Measurements from ENCODE around the gene TTLL6.
"Not testable (repeated sequence)": the region's sequence is repeated elsewhere in the genome, so short reads cannot be mapped to it uniquely, and the experiment has no call there.

The TTLL6 gene

DNA sequence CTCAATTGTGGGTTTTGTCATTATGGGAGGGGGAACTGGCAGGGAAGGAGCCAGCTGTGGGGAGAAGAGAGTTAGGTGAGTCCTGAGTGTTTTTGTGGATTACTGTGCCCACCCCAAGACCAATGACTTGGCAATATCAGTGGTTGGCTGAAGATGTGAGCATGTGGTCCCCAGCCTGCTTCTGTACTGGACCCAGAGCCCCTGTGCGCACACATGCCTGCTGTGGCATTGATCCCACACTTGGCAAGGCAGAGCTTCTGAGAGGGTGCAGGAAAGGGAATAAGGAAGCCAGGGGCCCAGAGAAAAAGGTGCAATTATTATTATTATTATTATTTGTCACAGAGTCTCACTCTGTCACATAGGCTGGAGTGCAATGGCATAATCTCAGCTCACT, 96.0 kb downstream of the TTLL6 start:
- DNase-seq: no peak

DNA sequence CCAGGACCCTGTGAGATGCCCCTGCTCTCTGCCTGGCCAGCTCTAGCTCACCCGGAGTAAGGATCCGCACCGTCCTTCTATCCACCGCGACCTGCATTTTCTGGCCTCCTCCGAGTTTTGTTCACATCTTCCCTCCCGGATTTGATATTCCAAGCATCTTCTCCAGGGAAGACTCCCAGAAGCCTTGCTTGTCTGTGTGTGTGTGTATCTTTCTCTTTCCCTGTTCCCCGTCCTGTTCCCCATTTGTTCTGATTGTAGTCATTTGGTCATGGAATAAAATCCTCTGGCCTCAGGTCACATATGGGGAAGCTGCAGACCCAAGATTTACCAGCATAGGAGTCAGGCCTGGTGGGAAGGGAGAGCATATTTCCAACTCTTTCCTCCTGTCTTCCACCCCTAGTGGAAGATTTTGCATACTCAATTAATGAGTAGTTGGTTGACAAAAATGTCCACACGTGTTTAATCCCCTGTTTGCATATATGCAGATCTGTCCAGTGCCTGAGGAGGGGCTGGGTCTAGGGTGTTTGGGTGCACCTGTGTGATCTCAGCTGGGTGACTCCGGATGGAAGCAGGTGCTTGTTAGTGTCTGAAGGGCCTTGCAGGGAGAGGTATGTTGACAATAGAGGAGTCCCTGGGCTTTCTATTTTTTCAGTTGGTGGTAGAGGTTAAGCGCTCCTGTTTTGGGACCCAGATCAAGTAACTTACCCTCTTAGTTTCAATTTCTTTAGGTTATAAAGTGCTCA, 96.6 kb downstream of the TTLL6 start:
- no peak for DNase-seq

DNA sequence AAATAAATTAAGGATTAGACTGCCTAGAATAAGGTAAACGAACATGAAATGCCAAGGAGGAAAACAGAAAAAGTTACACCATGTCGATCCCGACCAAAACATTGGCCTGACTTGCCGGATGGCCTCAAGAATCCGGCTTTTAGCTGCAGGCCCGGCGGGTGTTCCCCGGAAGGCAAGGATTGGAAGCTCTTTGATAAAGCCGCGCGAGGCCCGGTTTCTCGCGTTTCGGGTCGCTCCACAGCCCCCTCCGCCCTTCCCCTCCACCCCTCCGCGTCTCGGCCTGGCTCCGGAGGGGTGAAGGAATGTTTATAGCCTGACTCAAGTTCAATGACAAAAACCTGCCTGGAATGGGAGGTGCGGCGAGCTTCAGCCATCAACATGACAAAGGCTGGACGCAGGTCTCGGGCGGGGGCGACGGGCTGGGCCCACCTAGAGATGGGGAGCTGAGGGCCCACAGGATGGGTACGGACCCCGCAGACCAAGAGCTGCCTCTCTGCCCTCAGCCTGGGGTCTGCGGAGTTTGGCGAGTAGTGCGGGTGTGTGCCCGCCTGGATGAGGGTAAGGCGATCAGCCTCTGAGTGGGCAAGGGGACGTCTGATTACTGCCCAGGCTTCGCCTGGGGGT, 97.3 kb downstream of the TTLL6 start:
- DNase-seq: no peak

DNA sequence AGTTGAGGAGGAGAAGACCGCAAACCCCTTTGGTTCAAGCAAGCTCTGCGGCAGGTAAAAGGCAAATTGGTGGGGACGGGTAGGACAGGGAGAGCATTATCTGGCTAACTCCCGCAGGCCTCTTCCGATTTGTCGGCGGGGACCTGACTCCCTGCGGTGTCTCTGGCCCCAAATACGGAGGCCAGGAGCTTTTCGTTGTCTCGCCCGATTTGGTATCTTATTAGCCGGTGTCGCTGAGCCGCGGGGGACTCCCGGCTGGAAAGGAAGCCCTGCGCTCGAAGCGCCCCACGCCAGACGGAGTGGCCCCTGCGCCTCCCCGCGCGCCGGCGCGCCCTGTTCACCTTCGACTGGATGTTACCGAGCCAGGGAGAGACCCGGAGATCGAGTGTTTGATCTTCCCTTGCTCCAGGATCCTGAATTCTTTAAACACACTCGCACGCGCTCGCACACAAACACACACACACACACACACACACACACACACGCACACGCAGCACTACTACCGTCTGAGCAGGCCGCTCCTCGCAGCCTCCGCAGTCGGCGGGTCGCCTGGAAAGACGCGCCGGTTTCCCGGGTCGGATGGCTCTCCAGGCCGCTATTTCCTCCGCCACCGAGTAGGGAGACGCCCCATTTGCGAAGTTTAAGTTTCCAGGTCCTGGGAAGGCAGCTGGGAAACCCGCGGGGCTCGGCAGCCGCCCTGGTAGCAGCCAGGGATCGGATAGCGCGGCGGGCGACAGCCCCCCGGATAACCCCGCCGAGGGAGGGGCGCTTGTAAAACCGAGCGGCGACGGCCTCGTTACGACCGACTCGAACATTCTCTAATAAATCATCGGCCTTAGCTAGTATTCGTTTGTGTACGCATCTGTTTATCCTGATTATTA, 98.0 kb downstream of the TTLL6 start:
- DNase-seq: no peak

DNA sequence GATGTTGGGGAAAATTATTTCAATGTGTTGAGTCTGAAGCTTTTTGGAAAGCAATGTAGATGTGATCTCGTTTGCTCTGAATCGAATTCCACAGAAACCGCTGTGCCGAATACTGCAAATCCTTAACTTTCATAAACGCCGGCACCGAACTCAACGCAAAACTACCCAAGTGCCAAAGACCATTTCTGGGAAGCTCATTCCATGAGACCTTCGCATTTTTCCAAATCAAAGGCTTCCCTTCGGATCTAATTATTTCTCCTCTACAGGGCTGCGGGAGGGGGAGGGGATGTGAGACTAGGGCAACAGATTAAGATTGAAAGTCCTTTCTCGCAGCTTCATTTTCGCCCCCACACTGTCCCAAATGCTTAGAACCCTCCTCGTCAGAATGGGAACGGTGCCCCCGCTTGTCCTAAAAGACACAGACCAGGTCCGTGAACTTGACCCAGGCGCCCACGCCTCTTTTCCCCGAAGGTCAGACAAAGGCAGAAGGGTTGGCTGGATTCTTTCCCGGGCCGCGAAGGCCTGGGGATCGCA, 98.7 kb downstream of the TTLL6 start:
- no peak for DNase-seq

DNA sequence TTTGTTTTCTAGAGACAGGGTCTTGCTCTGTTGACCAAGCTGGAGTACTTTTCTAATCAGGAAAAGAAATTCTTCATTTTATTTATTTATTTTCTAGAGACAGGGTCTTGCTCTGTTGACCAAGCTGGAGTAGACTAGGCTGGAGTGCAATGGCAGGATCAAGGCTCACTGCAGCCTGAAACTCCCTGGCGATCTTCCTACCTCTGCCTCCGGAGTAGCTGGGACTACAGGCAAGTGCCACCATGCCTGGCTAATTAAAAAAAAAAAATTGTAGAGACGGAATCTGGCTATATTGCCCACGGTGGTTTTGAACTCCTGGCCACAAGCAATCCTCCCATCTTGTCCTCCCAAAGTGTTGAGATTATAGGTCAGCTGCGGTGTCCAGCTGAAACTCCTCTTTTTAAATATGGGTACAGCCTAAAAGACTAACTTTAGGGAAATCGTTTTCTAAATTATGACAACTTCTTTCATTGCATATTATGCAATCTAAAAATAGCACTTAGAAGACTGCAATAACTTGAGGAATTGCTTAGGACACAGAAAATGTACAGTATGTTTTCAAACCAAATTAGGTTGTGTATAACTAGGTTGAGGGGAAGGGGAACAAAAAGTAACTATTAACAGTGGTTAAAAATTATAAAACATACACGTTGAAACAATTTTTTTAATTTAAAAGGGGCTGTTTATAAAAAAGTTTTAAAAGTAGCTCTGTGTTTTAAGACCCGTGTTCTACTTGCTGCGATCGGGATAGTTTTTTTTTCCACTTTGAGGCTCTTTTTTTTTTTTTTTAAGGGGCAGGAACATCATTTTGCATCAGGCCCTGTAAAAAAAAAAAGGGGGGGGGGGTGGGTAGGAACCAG, 99.4 kb downstream of the TTLL6 start:
- DNase-seq: no peak

DNA sequence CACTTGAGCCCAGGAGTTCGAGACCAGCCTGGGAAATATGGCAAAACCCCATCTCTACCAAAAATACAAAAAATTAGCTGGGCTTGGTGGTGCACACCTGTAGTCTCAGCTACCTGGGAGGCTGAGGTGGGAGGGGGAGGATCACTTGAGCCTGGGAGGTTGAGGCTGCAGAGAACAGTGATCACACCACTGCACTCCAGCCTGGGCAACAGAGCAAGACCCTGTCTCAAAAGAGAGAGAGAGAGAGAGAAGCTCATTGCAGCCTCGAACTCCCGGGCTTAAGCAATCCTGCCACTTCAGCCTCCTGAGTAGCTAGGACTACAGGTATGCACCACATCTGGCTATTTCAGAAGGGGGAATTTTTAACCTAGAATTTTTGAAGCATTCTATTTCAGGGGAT, 100.5 kb downstream of the TTLL6 start:
- not testable (repeated sequence) for DNase-seq

DNA sequence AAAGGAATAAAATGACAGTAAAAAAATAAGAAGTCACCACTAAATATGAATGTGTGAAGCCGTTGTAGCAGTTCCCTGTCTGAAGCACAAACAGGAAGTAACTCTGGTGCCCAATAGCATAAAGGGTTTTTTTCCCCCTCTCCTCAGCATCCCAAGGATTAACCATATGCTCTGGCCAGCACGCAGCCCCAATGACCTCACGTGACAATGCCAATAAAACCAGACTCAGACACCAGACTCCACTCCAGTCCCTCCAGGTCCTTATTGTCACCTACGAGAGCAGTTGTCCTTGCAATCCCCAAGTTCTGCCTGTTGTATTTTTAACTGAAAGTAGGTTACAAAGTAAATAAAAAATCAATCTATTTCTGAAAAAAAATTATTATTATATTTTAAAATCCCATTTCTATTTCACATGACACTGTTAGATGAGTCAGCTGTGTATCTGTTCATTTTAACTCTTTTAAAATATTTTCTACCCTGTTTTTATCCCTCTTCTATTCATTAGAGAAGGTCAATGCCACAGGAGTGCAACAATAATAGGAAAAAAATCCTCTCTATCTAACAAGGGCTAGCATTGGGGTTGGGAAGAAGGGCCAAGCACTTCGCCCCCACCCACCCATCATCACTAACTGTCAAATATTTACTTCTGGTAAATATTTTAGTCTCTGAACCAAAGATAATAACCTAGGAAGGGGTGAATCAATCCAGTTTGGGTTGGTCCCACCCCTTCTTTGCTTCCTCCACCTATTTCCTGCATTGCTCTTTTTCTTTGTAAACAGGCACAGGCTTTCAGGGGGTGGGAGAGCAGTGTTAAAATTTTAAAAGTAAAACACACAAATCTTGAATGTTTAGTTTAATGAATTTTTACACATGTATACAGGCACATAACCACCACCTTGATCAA, 101.3 kb downstream of the TTLL6 start:
- no peak for DNase-seq
